LNCaP clone FGC (cell line): ENCODE results near the gene ARPC5.

Experiments used
- DNase-seq: peaks from one replicate; pipeline ENCODE4 v3.0.0-alpha.2; 2011; ENCODE audit warnings: low read depth
- H3K4me3 ChIP-seq: 2 replicates; pipeline ENCODE4 v1.5.1; 2011; ENCODE audit warnings: mild to moderate bottlenecking, low read depth, low read length, control low read depth
- TF ChIP-seq, protein P1 (sequence below): IDR thresholded peaks from 2 replicates; pipeline ENCODE4 v1.5.1; 2012; ENCODE audit warnings: mild to moderate bottlenecking; ENCODE audit not compliant: control insufficient read depth, insufficient read depth; ENCODE audit errors: extremely low read depth

ARPC5 gene

DNA sequence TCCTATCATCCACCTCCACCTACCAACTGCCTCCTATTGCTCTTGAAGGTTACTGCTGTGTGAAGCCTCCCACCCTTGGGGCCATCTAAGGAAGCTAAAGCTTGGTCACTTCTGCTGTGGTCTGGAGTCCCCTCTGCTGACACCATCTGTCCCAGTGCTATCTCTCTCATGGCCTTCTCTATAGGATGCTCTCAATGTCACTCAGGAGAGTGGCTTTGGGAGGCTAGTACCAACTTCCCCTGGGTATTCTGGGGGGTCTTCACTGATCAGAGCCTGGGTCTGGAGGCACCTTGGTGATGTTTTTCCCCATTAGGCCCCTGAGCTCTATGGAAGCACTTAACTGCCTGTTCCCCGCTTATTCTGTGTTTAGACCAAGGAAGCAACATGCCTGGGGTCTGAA, 33.1 kb downstream of the ARPC5 start:
- DNase-seq = no peak
- H3K4me3 ChIP-seq = no peak overlapping the region
- TF ChIP-seq, protein P1, sequence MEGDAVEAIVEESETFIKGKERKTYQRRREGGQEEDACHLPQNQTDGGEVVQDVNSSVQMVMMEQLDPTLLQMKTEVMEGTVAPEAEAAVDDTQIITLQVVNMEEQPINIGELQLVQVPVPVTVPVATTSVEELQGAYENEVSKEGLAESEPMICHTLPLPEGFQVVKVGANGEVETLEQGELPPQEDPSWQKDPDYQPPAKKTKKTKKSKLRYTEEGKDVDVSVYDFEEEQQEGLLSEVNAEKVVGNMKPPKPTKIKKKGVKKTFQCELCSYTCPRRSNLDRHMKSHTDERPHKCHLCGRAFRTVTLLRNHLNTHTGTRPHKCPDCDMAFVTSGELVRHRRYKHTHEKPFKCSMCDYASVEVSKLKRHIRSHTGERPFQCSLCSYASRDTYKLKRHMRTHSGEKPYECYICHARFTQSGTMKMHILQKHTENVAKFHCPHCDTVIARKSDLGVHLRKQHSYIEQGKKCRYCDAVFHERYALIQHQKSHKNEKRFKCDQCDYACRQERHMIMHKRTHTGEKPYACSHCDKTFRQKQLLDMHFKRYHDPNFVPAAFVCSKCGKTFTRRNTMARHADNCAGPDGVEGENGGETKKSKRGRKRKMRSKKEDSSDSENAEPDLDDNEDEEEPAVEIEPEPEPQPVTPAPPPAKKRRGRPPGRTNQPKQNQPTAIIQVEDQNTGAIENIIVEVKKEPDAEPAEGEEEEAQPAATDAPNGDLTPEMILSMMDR = no peak

DNA sequence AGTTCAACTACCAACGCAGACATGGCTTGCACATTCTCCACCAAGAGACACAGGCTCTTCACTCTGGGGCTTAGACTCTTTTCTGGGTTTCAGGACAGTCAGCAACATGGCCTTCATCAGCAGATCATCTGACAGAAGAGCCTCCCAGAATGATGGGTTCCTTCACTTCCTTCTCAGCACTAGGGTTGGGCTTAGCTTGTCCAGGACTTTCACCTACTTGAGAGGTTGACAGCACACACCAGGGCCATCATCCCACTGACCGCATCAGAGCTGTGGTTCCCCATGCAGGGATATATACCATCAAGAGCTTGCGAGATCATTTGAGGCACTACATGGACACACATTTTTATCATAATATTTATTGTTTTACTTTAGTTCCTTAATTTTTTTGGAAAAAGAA, 34.9 kb downstream of the ARPC5 start:
- TF ChIP-seq, protein P1 = no peak
- no peak overlapping the region for H3K4me3 ChIP-seq
- DNase-seq = no peak

DNA sequence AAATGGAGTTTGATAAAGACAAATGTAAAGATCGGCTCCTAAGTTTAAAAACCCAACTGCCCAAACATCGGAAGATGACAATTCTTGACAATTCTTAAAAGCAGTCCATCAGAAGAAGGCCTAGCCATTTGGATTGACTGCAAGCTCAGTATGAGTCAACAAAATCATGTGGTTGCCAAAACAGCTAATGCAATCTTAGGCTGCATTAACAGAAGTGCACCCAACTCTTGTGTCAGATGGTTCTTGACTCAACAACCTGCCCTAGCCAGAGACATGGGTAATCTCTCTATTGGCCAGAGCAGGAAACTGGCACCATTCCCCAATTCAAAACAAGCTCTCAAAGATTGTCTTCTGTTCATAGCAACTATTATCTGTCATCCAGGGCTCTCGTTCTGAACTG, 35.4 kb downstream of the ARPC5 start:
- no peak for DNase-seq
- H3K4me3 ChIP-seq = no peak overlapping the region
- TF ChIP-seq, protein P1 = no peak

DNA sequence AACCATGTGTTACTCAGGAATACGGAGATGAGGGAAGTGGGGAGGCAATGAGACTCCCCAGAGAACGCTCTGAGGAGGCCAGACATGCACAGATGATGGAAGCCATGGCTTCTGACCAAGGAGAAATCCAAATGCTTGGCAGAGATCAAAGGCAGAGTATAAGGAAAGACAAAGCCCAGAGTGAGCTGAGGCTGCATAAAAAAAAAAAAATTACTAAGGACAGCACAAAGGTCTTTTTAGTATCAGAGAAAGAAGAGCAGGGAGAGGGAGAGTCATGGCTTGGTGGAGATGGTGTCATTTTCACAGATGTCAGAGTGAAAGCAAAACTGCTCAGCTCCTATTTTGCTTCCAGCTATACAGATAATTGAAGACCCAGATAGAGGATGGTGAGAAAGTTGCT, 37.2 kb downstream of the ARPC5 start:
- TF ChIP-seq, protein P1 = no peak
- H3K4me3 ChIP-seq = no peak overlapping the region
- DNase-seq = no peak

DNA sequence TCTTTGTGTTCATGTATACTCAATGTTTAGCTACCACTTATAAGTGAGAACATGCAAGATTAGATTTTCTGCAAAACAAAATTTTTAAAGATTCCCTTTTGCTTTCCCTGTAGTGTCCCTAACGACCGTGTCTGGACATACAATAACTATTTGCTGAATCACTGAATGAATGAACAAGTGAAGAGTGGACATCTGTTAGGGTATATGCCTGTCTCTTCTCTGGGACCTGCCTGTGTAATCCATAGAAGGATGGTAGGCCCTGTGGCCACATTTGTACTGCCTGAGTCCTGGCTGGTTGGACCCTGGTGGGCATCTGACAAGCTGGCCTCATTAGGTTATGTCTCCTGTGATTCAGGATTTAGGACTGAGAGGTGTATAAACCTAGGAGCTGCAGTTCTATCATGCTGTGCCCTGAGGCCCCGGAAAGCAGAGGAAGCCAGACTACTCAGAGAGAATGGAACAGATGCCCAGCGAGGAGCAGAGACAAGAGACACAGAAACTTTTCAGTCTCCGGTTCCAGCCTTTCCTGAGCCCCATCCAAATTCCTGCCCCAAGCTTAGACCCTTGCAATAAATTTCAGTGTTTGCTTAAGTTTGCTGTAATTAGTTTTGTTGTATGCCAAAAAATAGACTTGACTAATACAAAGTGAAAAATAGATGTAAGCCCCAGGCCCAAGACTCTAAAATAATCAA, 37.8 kb downstream of the ARPC5 start:
- no peak for DNase-seq
- TF ChIP-seq, protein P1 = no peak
- H3K4me3 ChIP-seq = no peak overlapping the region

DNA sequence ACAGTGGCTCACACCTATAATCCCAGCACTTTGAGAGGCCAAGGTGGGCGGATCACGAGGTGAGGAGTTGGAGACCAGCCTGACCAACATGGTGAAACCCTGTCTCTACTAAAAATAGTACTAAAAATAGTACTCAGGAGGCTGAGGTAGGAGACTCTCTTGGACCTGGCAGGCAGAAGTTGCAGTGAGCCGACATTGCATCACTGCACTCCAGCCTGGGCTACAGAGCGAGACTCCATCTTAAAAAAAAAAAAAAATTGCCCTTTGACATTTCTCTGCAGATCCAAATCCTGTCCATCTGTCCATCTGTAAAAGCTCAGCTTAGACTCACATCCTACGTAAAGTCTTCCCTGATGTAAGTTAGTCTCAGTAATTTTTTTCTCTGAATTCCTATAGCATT, 39.1 kb downstream of the ARPC5 start:
- TF ChIP-seq, protein P1 = no peak
- H3K4me3 ChIP-seq = no peak overlapping the region
- DNase-seq = no peak

DNA sequence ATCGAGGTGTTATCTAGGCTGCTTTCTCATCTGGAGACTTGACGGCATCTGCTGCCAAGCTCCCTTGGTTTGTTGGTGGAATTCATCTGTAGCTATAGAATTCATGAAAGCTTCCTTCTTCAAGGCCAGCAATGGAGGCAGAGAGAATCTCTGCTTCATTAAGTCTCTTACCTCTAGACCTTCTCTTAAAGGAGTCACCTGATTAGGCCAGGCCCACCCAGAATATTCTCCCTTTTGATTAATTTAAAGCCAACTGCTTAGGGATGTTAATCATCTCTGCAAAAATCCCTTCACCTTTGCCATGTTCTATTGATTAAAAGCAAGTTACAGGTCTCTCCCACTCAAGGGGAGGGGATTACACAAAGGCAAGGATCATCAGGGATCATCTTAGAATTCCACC, 40.0 kb downstream of the ARPC5 start:
- H3K4me3 ChIP-seq = no peak overlapping the region
- no peak for DNase-seq
- TF ChIP-seq, protein P1 = no peak
